Right lobe of liver (tissue), 6 donors: ENCODE results near the gene NEGR1. TPM values are rescaled to one million over a fixed set of nuclear protein-coding genes. Genes with fewer than 3 reads are reported as not detected.
"Not testable (repeated sequence)": the region's sequence is repeated elsewhere in the genome, so short reads cannot be mapped to it uniquely, and the experiment has no call there.

Experiments used
- ATAC-seq, 4 donors: fragments of 200-7000 bp; cut with Tn5 transposase; one replicate each; pipeline ENCODE4 v1.9.1; 2020; ENCODE audit warnings: mild to moderate bottlenecking in 4 of 4, moderate library complexity in 4 of 4
- DNase-seq, 3 donors: peaks; one replicate each; pipeline ENCODE4 v3.0.0-alpha.2; 2020
- H3K27ac ChIP-seq, 3 donors: fragments of 200-600 bp; one replicate each; pipeline ENCODE4 v1.8.0; 2022
- H3K27me3 ChIP-seq, 2 donors: fragments of 200-600 bp; one replicate each; pipeline ENCODE4 v1.8.0; 2022
- H3K36me3 ChIP-seq, 4 donors: fragments of 200-600 bp; sonication (generic) in 1 of 4; one replicate each; pipeline versions ENCODE4 v1.5.1 to v1.8.0; 2017 to 2022; ENCODE audit warnings: control low read depth in 1 of 4
- H3K4me1 ChIP-seq, 4 donors: fragments of 200-600 bp; sonication (generic) in 1 of 4; one replicate each; pipeline versions ENCODE4 v1.5.1 to v1.8.0; 2017 to 2022; ENCODE audit warnings: control low read depth in 1 of 4
- H3K4me3 ChIP-seq, 3 donors: fragments of 200-600 bp; one replicate each; pipeline ENCODE4 v1.8.0; 2022
- H3K9me3 ChIP-seq, 4 donors: fragments of 200-600 bp; sonication (generic) in 1 of 4; one replicate each; pipeline versions ENCODE4 v1.5.1 to v1.8.0; 2017 to 2022; ENCODE audit warnings: control low read depth in 1 of 4
- POLR2A ChIP-seq: fragments of 450-650 bp; IDR thresholded peaks from one replicate; pipeline ENCODE4 v1.6.1; 2017; ENCODE audit warnings: antibody characterized with exemption, mild to moderate bottlenecking
- WGBS: methylation state at CpG from one replicate; pipeline ENCODE4 v1.1.6; 2018; ENCODE audit warnings: low coverage, low lambda C conversion rate; ENCODE audit not compliant: insufficient coverage; ENCODE audit errors: missing lambda C conversion rate; 5-methylcytosine and 5-hydroxymethylcytosine counted together
- intact Hi-C, 2 donors: fragments of 100-400 bp; cut with DNase I; formaldehyde crosslinking; loops; one replicate each; pipeline versions ENCODE4 v1.11.2 to v1.14.1; 2022
- total RNA-seq, 6 experiments: library from RNA; depleted of rRNA in 2 of 6; stranded (reverse); fragments of >200 nt in 2 of 6; fragmentation: NEBNext Ultra II Directional in 3 of 6; extraction: Animal tissue kit (Norgen Biotek cat#: 25700) in 3 of 6; gene quantifications; one replicate each; pipeline versions ENCODE4 v1.1.0 to v1.2.4, GENCODE V29; 2016 to 2023
- TF ChIP-seq, protein P1 (sequence below), 4 donors: fragments of 200-600 bp in 3 of 4; fragments of 450-650 bp in 1 of 4; IDR thresholded peaks; one replicate each; pipeline versions ENCODE4 v1.5.1 to v1.8.0; 2016 to 2022; ENCODE audit warnings: antibody characterized with exemption in 4 of 4, mild to moderate bottlenecking in 2 of 4
- donor health status: DM: no; HTN: yes; CAD: no.
- donor health status: DM: no; HTN: no; CAD: no.
- donor health status: DM: no; HTN: no; CAD: no.
- donor health status: DM: no; HTN: yes; CAD: no.
- donor health status: DM: no; HTN: yes; CAD: no.

The NEGR1 gene
- total RNA-seq, 6 experiments from 2014 or later = 0.02 to 0.31 (median 0.14) TPM

DNA sequence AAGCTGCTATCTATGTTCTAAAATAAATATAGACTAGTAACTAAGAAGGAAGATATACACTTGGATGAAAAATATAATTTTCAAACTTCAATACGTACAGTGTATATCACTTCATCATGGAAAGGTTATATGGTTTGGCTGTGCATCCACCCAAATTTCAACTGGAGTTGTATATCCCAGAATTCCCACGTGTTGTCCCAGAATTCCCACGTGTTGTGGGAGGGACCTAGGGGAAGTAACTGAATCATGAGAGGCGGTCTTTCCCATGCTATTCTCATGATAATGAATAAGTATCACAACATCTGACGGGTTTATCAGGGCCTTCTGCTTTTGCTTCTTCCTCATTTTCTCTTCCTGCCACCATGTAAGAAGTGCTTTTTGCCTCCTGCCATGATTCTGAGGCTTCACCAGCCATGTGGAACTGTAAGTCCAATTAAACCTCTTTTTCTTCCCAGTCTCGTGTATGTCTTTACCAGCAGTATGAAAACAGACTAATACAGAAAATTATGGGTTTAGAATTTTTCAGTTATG is 10.7 kb downstream of the NEGR1 start:
- WGBS = 37% methylated on average over 5 of the region's 6 CpGs

DNA sequence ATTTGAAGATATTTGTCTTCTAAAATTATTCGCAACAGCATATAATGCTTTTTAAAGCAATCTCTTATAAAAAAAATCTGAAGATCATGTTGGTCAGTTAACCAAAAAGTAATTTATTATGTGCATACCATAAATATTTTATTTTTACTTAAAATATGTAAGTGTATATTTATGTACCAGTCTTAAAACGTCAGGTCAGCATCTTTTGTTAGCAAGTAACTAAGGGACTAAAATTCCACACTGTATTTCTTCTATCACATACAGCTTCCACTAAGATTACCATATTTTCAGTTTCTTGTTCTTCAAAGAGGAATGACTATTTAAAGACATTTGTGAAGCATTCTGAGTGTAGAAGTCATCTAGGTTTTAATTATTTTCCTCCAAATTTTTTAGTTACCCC is 19.6 kb downstream of the NEGR1 start:
- Histone ChIP-seq H3K27ac (no peak overlapping the region), H3K36me3 (no peaks in the 10 kb centered on the region), H3K9me3 (no peaks in the 10 kb centered on the region), H3K27me3 (no peaks in the 10 kb centered on the region), H3K4me1 (no peaks in the 10 kb centered on the region), H3K4me3 (no peak overlapping the region)
- DNase-seq (no peak), ATAC-seq (no peak)
- intact Hi-C loops = no loop called here
- no peak for TF ChIP-seq POLR2A
- WGBS = 54% methylated on average over 2 of the region's 2 CpGs

More for the DNA sequence above, 10.7 kb downstream of the NEGR1 start:
- H3K27ac ChIP-seq = no peak overlapping the region
- H3K9me3 ChIP-seq = no peaks in the 10 kb centered on the region
- intact Hi-C loops = no loop called here
- ATAC-seq (no peak), DNase-seq (no peak)
- TF ChIP-seq, protein P1, sequence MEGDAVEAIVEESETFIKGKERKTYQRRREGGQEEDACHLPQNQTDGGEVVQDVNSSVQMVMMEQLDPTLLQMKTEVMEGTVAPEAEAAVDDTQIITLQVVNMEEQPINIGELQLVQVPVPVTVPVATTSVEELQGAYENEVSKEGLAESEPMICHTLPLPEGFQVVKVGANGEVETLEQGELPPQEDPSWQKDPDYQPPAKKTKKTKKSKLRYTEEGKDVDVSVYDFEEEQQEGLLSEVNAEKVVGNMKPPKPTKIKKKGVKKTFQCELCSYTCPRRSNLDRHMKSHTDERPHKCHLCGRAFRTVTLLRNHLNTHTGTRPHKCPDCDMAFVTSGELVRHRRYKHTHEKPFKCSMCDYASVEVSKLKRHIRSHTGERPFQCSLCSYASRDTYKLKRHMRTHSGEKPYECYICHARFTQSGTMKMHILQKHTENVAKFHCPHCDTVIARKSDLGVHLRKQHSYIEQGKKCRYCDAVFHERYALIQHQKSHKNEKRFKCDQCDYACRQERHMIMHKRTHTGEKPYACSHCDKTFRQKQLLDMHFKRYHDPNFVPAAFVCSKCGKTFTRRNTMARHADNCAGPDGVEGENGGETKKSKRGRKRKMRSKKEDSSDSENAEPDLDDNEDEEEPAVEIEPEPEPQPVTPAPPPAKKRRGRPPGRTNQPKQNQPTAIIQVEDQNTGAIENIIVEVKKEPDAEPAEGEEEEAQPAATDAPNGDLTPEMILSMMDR (IDR thresholded peaks at IDR 0.05) = no peak
- no peak for TF ChIP-seq POLR2A
- no peak overlapping the region for H3K4me3 ChIP-seq
- no peaks in the 10 kb centered on the region for H3K27me3 ChIP-seq
- no peaks in the 10 kb centered on the region for H3K36me3 ChIP-seq
- H3K4me1 ChIP-seq = no peaks in the 10 kb centered on the region

DNA sequence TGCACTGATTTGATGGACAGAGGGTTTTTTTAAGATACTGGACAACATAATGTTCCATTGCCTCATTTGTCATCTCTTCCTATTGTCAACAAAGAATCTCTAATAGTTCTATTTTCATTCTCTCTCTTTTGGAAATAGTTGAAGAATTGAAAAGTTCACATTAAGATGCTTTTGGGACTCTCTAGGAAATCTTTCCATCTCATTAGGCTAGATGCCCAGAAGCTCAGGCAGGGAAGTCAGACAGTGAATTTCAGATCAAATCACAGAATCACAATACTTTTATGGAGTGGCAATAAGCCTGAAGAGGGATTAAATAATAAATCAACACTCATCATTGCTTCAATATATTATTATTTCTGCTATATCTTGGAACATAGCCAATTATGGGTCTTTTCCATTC is 29.2 kb downstream of the NEGR1 start:
- H3K9me3 ChIP-seq = no peaks in the 10 kb centered on the region
- intact Hi-C loops = no loop called here
- TF ChIP-seq POLR2A = no peak
- TF ChIP-seq, protein P1 (IDR thresholded peaks at IDR 0.05) = no peak
- no peaks in the 10 kb centered on the region for H3K36me3 ChIP-seq
- no peak overlapping the region for H3K4me3 ChIP-seq
- no peak for DNase-seq
- no peaks in the 10 kb centered on the region for H3K4me1 ChIP-seq
- no peak overlapping the region for H3K27ac ChIP-seq
- H3K27me3 ChIP-seq = no peaks in the 10 kb centered on the region
- no peak for ATAC-seq

DNA sequence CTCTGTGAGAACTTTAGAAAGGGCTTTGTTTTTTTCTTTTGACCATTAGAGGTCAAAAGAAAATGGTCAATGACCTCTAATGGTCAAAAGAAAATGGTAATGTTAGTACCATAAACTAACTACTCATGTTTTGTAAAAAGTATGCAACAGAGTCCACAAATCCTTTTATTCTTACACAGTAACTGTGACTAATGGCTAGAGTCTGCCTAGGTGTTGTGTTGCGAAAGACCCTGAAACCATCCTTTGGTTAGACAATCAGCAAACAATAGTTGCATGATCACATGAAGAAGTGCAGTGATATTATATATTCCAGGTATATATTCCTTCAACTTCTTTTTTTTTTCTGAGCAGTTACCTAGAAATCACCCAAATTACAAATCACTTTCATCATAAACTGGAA is 40.9 kb downstream of the NEGR1 start:
- Histone ChIP-seq H3K9me3 (no peaks in the 10 kb centered on the region), H3K4me1 (no peaks in the 10 kb centered on the region), H3K27ac (no peak overlapping the region), H3K27me3 (no peaks in the 10 kb centered on the region), H3K36me3 (no peaks in the 10 kb centered on the region), H3K4me3 (no peak overlapping the region)
- ATAC-seq = no peak
- TF ChIP-seq, protein P1 (IDR thresholded peaks at IDR 0.05) = no peak
- no peak for TF ChIP-seq POLR2A
- 77% methylated on average over 1 of the region's 1 CpG for whole genome bisulfite sequencing
- intact Hi-C loops = no loop called here
- no peak for DNase-seq

DNA sequence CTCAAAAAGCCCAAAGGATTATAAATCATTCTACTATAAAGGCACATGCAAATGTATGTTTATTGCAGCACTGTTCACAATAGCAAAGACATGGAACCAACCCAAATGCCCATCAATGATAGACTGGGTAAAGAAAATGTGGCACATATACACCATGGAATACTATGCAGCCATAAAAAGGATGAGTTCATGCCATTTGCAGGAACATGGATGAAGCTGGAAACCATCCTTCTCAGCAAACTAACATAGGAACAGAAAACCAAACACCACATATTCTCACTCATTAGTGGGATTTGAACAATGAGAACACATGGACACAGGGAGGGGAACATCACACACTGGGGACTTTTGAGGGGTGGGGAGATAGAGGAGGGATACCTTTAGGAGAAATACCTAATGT is 46.4 kb downstream of the NEGR1 start:
- H3K27me3 ChIP-seq, ATAC-seq, H3K4me3 ChIP-seq, H3K9me3 ChIP-seq, intact Hi-C loops, H3K36me3 ChIP-seq, H3K4me1 ChIP-seq, DNase-seq, H3K27ac ChIP-seq: not testable (repeated sequence)

DNA sequence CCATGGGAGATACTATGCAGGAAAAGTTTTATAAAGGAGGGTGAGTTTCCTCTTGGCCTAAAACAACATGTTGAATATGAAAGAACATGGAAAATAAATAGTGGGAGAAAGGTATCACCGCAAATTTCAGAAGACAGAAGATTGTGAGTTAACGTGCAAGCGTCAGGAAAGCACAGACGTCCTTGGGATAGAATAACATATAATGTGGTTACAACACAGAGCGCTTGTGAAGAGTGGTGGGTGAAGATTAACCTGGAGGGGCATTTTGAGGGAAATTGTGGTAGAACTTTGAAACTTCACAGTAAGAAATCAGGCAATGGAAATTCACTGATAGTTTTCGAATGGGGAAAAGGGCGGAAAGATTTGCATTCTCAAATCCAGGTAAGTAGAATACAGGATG is 47.3 kb downstream of the NEGR1 start:
- Histone ChIP-seq H3K36me3 (no peaks in the 10 kb centered on the region), H3K27ac (no peak overlapping the region), H3K4me1 (no peaks in the 10 kb centered on the region), H3K9me3 (no peaks in the 10 kb centered on the region), H3K4me3 (no peak overlapping the region), H3K27me3 (no peaks in the 10 kb centered on the region)
- DNase-seq (no peak), ATAC-seq (no peak)
- TF ChIP-seq POLR2A = no peak
- TF ChIP-seq, protein P1 (IDR thresholded peaks at IDR 0.05) = no peak
- 27% methylated on average over 7 of the region's 7 CpGs for WGBS
- intact Hi-C loops = no loop called here
